22Rv1 (cell line): ENCODE results near the gene CFAP73.

Source experiments
- H3K27ac ChIP-seq: fragments of 450-650 bp; 2 replicates; pipeline ENCODE4 v1.5.1; 2017
- CTCF ChIP-seq: fragments of 450-650 bp; IDR thresholded peaks from 2 replicates; pipeline ENCODE4 v1.5.1; 2017; ENCODE audit warnings: mild to moderate bottlenecking
- ZFX ChIP-seq: fragments of 450-650 bp; IDR thresholded peaks from 2 replicates; pipeline ENCODE4 v1.6.1; 2017; ENCODE audit warnings: antibody characterized with exemption, borderline replicate concordance

CFAP73 gene

GRCh38 chr12:113202300-113203075, 53.0 kb downstream of the CFAP73 start:
- TF ChIP-seq CTCF (no peak), ZFX (no peak)
- H3K27ac ChIP-seq = no peak overlapping the region

DNA sequence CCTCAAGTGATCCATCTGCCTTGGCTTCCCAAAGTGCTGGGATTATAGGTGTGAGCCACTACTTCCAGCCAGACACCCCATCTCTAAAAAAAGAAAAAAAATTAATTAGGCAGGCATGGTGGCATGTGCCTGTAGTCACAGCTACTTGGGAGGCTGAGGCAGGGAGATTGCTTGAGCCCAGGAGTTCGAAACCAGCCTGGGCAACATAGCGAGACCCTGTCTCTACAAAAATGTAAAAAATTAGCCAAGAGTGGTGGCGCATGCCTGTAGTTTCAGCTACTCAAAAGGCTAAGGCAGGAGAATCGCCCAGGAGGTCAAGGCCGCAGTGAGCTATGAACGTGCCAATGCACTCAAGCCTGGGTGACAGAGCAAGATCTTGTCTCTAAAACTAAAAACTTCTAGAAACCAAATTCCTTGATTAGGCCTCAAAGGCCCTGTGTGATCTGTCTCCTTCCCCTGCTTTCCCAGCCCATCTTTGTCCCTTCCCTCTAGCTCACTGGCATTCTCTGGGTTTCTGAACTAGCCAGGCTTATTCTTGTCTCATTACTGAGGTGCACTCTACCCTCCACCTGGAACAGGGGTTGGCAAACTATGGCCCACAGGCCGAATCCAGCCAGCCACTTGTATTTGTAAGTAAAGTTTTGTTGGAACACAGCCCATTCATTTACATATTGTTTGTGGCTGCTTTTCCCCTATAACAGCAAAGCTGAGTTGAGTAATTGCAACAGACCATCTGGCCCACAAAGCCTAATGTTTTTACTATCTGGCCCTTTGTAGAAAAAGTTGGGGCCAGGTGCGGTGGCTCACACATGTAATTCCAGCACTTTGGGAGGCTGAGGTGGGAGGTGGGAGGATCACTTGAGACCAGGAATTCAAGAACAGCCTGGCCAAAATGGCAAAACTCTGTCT, 54.6 kb downstream of the CFAP73 start:
- H3K27ac ChIP-seq = 0 out of 2 replicates have a peak overlapping the region, but pooled peaks have one; percentile 5
- TF ChIP-seq CTCF = no peak
- TF ChIP-seq ZFX = no peak

- H3K27ac ChIP-seq = no peak overlapping the region
- TF ChIP-seq ZFX (no peak), CTCF (no peak)
These were observed 55.3 kb downstream of the CFAP73 start for GRCh38 chr12:113204804-113205203.

- H3K27ac ChIP-seq = peak overlapping the region; percentile 43
These were observed 57.3 kb downstream of the CFAP73 start for GRCh38 chr12:113206802-113207201.

GRCh38 chr12:113207613-113208040, 58.1 kb downstream of the CFAP73 start:
- TF ChIP-seq ZFX (no peak), CTCF (no peak)
- H3K27ac ChIP-seq = 0 out of 2 replicates have a peak overlapping the region, but pooled peaks have one; percentile 43

DNA sequence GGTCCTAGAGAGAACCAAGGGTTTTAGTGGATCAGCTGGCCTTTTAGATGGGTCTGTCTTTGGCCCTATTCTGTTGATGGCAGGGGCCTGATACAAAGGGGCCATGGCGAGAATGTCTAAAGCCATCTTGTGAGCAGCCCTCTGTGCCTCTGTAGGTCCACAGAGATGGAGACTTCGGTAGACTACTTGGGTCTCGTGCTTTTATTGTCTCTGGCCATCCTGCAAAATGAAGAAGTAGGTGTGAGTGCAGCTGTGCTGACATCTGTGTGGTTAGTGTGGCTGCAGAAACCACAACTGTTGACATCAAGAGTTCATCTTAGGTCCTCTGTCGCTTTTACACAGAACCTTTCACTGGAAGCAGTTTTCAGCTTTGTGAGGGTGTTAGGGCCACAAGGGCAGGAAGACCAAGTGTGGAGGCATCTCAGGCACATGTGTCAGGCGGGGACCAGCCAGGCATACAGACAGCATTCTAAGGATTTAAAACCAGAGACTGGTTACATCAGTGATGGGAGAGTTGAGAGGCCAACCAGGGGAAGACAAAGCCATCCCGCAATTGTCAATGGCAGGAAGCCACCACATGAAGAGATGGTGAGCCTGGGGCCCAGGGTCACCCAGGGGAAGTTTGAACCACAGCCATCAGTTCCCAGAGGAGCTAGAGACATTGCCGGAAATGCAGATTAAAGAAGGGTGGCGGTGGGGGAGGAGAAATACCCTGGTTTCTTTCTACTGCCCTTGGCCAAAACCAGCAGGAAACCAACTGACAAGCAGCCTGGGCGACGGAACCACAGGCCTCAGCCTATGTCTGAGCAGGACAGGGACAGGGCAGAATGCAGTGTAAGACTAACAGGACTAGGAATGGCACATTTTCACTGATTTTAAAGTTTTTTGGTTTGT, 58.8 kb downstream of the CFAP73 start:
- TF ChIP-seq CTCF = no peak
- TF ChIP-seq ZFX = no peak
- no peak overlapping the region for H3K27ac ChIP-seq
